Body of pancreas (tissue), 4 donors: ENCODE results near the gene TRPM5.

ENCODE experiments used
- CTCF ChIP-seq, 7 experiments: fragments of 450-650 bp in 4 of 7; fragments of 200-600 bp in 3 of 7; sonication (generic) in 3 of 7; IDR thresholded peaks; one replicate each; pipeline ENCODE4 v1.5.1; 2016 to 2019; ENCODE audit warnings: antibody characterized with exemption in 7 of 7
- POLR2A ChIP-seq, 3 donors: fragments of 450-650 bp; IDR thresholded peaks; one replicate each; pipeline ENCODE4 v1.6.1; 2016; ENCODE audit warnings: antibody characterized with exemption in 3 of 3, mild to moderate bottlenecking in 2 of 3

GRCh38 chr11:2467695-2468055, 23.4 kb upstream of the TRPM5 start:
- TF ChIP-seq CTCF (IDR thresholded peaks at IDR 0.05): no peak
- TF ChIP-seq POLR2A (IDR thresholded peaks at IDR 0.05): no peak
